HEK293 (cell line): ENCODE measurements around the gene CRABP2.

Experiments used
- BCL11A ChIP-seq: fragments of 450-650 bp; formaldehyde crosslinking; IDR thresholded peaks from 2 replicates; pipeline ENCODE4 v1.5.1; 2016; ENCODE audit warnings: low read depth, missing biosample characterization, missing genetic modification characterization
- HIC1 ChIP-seq: fragments of 450-650 bp; formaldehyde crosslinking; IDR thresholded peaks from 2 replicates; pipeline ENCODE4 v1.5.1; 2016; ENCODE audit warnings: missing biosample characterization, missing genetic modification characterization
- MEIS1 ChIP-seq: sonication (generic); formaldehyde crosslinking; IDR thresholded peaks from 2 replicates; pipeline ENCODE4 v1.8.1; 2022; ENCODE audit warnings: missing genetic modification reagents, mild to moderate bottlenecking, borderline replicate concordance
- MYNN ChIP-seq: fragments of 450-650 bp; formaldehyde crosslinking; IDR thresholded peaks from 2 replicates; pipeline ENCODE4 v1.5.1; 2016; ENCODE audit warnings: missing biosample characterization, missing genetic modification characterization, borderline replicate concordance
- OVOL3 ChIP-seq: fragments of 450-650 bp; formaldehyde crosslinking; IDR thresholded peaks from 2 replicates; pipeline ENCODE4 v1.5.1; 2016; ENCODE audit warnings: missing biosample characterization, missing genetic modification characterization
- PATZ1 ChIP-seq: fragments of 450-650 bp; formaldehyde crosslinking; IDR thresholded peaks from 2 replicates; pipeline ENCODE4 v1.5.1; 2016; ENCODE audit warnings: missing biosample characterization, missing genetic modification characterization
- REST ChIP-seq: fragments of 450-650 bp; formaldehyde crosslinking; IDR thresholded peaks from 2 replicates; pipeline ENCODE4 v1.5.1; 2016; ENCODE audit warnings: missing biosample characterization, missing genetic modification characterization
- SP7 ChIP-seq: fragments of 450-650 bp; formaldehyde crosslinking; IDR thresholded peaks from 2 replicates; pipeline ENCODE4 v1.5.1; 2016; ENCODE audit warnings: missing biosample characterization, missing genetic modification characterization
- ZBTB10 ChIP-seq: fragments of 450-650 bp; formaldehyde crosslinking; IDR thresholded peaks from 2 replicates; pipeline ENCODE4 v1.5.1; 2016; ENCODE audit warnings: missing biosample characterization, missing genetic modification characterization
- ZFP3 ChIP-seq: fragments of 450-650 bp; formaldehyde crosslinking; IDR thresholded peaks from 2 replicates; pipeline ENCODE4 v1.5.1; 2016; ENCODE audit warnings: low read depth, missing biosample characterization, missing genetic modification characterization
- ZNF148 ChIP-seq: fragments of 450-650 bp; formaldehyde crosslinking; IDR thresholded peaks from 2 replicates; pipeline ENCODE4 v1.5.0; 2017; ENCODE audit warnings: missing biosample characterization, missing genetic modification characterization, borderline replicate concordance
- ZNF311 ChIP-seq: fragments of 450-650 bp; formaldehyde crosslinking; IDR thresholded peaks from 2 replicates; pipeline ENCODE4 v1.5.1; 2017; ENCODE audit warnings: missing biosample characterization, missing genetic modification characterization, borderline replicate concordance
- ZNF398 ChIP-seq: fragments of 450-650 bp; formaldehyde crosslinking; IDR thresholded peaks from 2 replicates; pipeline ENCODE4 v1.5.1; 2017; ENCODE audit warnings: missing biosample characterization, missing genetic modification characterization
- ZNF404 ChIP-seq: fragments of 450-650 bp; formaldehyde crosslinking; IDR thresholded peaks from 2 replicates; pipeline ENCODE4 v1.5.1; 2017; ENCODE audit warnings: missing biosample characterization, missing genetic modification characterization
- ZNF530 ChIP-seq: fragments of 450-650 bp; formaldehyde crosslinking; IDR thresholded peaks from 2 replicates; pipeline ENCODE4 v1.5.1; 2016; ENCODE audit warnings: low read depth, missing biosample characterization, missing genetic modification characterization
- ZNF558 ChIP-seq: fragments of 450-650 bp; formaldehyde crosslinking; IDR thresholded peaks from 2 replicates; pipeline ENCODE4 v1.5.1; 2016; ENCODE audit warnings: missing biosample characterization, missing genetic modification characterization
- ZNF561 ChIP-seq: fragments of 450-650 bp; IDR thresholded peaks from 2 replicates; pipeline ENCODE4 v1.5.1; 2018; ENCODE audit warnings: missing biosample characterization, missing genetic modification characterization, borderline replicate concordance
- ZNF596 ChIP-seq: fragments of 450-650 bp; IDR thresholded peaks from 2 replicates; pipeline ENCODE4 v1.5.0; 2018; ENCODE audit warnings: missing biosample characterization, mild to moderate bottlenecking, missing genetic modification characterization, moderate library complexity
- ZNF600 ChIP-seq: fragments of 450-650 bp; formaldehyde crosslinking; IDR thresholded peaks from 2 replicates; pipeline ENCODE4 v1.5.1; 2016; ENCODE audit warnings: missing biosample characterization, missing genetic modification characterization
- ZNF623 ChIP-seq: fragments of 450-650 bp; formaldehyde crosslinking; IDR thresholded peaks from 2 replicates; pipeline ENCODE4 v1.5.1; 2016; ENCODE audit warnings: missing biosample characterization, missing genetic modification characterization
- ZNF629 ChIP-seq: fragments of 450-650 bp; formaldehyde crosslinking; IDR thresholded peaks from 2 replicates; pipeline ENCODE4 v1.5.1; 2017; ENCODE audit warnings: missing biosample characterization, missing genetic modification characterization
- ZNF707 ChIP-seq: fragments of 450-650 bp; formaldehyde crosslinking; IDR thresholded peaks from 2 replicates; pipeline ENCODE4 v1.5.1; 2016; ENCODE audit warnings: missing biosample characterization, missing genetic modification characterization
- ZNF791 ChIP-seq: fragments of 450-650 bp; formaldehyde crosslinking; IDR thresholded peaks from 2 replicates; pipeline ENCODE4 v1.5.1; 2016; ENCODE audit warnings: missing biosample characterization, missing genetic modification characterization
- ZNF843 ChIP-seq: fragments of 450-650 bp; formaldehyde crosslinking; IDR thresholded peaks from 2 replicates; pipeline ENCODE4 v1.5.1; 2016; ENCODE audit warnings: missing biosample characterization, missing genetic modification characterization

The CRABP2 gene

GRCh38 chr1:156705918-156706656 is 704 bp upstream of the CRABP2 start (continued):
- TF ChIP-seq ZBTB10 (tag by site-specific recombination) (peak; percentile 97), REST (tag by site-specific recombination) (0 out of 2 replicates have a peak, but pooled peaks have one; percentile 21), ZNF558 (tag by site-specific recombination) (no peak), ZNF596 (0 out of 2 replicates have a peak, but pooled peaks have one; percentile 35), BCL11A (tag by site-specific recombination) (peak; percentile 67), ZNF311 (tag by site-specific recombination) (no peak), PATZ1 (peak; percentile 100), ZNF148 (no peak), ZNF530 (tag by site-specific recombination) (no peak), ZNF629 (tag by site-specific recombination) (peak; percentile 82), ZNF623 (tag by site-specific recombination) (no peak), ZNF600 (tag by site-specific recombination) (peak; percentile 83), ZNF707 (tag by site-specific recombination) (no peak), ZNF843 (tag by site-specific recombination) (no peak), ZNF404 (tag by site-specific recombination) (no peak), MYNN (tag by site-specific recombination) (no peak), HIC1 (tag by site-specific recombination) (peak; percentile 67), ZNF398 (tag by site-specific recombination) (peak; percentile 84), ZNF791 (tag by site-specific recombination) (0 out of 2 replicates have a peak, but pooled peaks have one; percentile 12), SP7 (peak; percentile 84), MEIS1 (no peak), ZFP3 (tag by site-specific recombination) (no peak), ZNF561 (tag by site-specific recombination) (0 out of 2 replicates have a peak, but pooled peaks have one; percentile 55), OVOL3 (tag by site-specific recombination) (no peak)
